GM10248 (cell line): ENCODE measurements around the gene SEPTIN5.

Experiments used
- CTCF ChIA-PET: fragments of 300-600 bp; sonication (Branson Sonifier 250); formaldehyde crosslinking; extraction: SDS; loops from one replicate; lab custom pipeline; 2021; ENCODE audit warnings: antibody characterized with exemption; lab: Yijun Ruan, JAX
- POLR2A ChIA-PET: fragments of 350-650 bp; sonication (Branson Sonifier 250); formaldehyde crosslinking; extraction: SDS; loops from one replicate; lab custom pipeline; 2020; ENCODE audit warnings: antibody characterized with exemption; lab: Yijun Ruan, JAX
- DNase-seq: peaks from one replicate; pipeline ENCODE4 v3.0.0; 2012; ENCODE audit errors: extremely low spot score
- TF ChIP-seq, protein P1 (sequence below): IDR thresholded peaks from 2 replicates; pipeline ENCODE4 v1.5.1; 2012; ENCODE audit warnings: mild to moderate bottlenecking, low read depth; ENCODE audit errors: extremely low read depth, missing control alignments, control extremely low read depth

SEPTIN5 gene

DNA sequence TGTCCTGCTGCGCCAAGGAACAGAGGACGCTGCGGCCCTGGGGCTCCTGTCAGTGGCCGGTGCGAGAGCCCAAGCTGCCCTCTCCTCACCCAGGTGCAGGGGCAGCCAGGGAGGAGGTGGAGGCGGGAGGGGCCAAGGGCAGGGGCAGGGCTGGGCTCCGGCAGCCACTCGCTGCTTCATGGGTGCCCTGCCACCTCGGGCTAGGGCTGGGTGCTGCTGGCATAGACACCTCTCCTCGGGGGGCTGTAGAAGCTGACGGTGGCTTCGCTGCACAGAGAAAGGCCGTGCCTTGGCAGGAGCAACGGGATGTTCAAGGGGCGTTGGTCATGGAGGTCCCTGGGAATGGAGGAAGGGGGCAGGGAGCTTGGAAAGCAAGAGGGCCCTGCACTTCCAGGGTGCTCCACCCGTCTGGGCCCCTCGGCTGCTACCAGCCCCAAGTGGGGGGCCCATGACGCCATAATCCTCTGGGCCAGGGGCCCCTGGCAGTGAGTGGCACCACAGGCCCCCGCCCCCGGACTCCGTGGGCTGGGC, 44.7 kb downstream of the SEPTIN5 start:
- TF ChIP-seq, protein P1, sequence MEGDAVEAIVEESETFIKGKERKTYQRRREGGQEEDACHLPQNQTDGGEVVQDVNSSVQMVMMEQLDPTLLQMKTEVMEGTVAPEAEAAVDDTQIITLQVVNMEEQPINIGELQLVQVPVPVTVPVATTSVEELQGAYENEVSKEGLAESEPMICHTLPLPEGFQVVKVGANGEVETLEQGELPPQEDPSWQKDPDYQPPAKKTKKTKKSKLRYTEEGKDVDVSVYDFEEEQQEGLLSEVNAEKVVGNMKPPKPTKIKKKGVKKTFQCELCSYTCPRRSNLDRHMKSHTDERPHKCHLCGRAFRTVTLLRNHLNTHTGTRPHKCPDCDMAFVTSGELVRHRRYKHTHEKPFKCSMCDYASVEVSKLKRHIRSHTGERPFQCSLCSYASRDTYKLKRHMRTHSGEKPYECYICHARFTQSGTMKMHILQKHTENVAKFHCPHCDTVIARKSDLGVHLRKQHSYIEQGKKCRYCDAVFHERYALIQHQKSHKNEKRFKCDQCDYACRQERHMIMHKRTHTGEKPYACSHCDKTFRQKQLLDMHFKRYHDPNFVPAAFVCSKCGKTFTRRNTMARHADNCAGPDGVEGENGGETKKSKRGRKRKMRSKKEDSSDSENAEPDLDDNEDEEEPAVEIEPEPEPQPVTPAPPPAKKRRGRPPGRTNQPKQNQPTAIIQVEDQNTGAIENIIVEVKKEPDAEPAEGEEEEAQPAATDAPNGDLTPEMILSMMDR: no peak
- DNase-seq: no peak
- ChIA-PET POLR2A (no interaction called here), CTCF (no interaction called here)

DNA sequence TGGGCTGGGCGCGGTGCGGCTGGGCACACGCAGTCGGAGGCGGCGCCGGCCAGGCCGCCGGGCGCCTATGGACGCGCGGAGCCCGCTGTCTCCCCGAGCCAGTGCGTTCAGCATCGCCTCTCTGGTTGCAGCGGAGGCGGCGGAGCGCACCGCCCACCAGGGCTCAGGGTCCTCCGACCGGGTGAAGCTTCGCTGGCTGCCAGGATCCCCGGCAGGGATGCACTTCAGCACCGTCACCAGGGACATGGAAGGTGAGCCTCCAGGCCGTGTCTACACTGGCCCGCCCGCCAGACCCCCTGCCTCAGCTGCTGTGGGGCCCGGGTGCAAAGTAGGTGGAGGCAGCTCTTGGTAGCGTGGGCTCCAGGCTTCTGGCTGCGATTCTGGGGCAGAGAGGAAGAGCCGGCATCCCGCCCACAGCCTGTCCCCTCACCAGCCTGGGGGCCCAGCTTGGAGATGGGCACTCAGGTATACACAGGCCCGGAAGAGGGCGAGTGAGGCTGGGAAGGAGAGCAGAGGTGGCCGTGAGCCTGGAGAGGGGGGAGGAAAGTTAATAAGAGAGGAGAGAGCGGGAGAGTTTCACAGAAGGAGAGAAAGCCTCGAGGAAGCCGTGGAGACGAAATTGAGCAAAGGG, 45.2 kb downstream of the SEPTIN5 start:
- DNase-seq: no peak
- TF ChIP-seq, protein P1: no peak
- CTCF ChIA-PET: no interaction called here
- POLR2A ChIA-PET: no interaction called here

DNA sequence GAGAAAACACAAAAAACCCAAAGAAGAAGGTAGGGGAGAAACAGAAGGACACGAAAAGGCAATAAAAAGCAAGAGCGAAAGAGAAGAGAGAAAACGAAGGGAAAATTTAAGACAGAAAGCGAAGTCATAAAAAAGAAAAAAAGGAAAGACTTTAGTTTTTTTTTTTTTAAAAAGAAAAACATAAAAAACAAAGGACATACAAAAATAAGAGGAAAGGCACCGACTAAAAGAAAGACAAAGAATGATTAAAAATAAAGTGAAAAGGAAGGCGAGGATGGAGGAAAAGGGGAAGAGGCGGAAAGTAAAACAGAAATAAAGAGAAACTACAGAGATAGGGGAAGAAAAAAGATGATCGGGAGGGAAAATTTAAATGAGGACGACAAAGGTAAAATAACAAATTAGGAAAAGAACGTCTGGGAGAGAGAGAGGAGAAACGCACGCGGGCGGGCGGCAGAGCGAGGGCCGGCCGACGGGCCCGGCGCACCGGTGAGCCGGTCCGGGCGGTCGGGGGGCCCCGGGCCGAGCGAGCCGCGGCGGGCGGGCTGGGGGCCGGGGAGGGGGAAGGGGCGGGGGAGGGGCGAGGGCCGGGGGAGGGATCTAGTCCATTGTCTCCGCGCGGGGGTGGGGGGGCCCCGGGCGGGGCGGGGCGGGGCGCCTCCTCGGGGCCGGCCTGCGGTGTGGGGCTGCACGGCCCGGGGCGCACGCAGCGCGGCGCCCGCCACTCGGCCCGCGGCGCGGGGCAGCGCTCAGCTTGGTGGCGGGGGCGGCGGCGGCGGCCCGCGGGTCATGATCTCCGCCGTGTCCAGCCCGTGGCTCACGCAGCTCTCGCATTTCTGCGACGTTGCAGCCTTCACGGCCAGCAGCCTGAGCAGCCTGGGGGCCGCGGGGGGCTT, 46.0 kb downstream of the SEPTIN5 start, which contains the start of gene TBX1:
Gene TBX1 (plus strand): TSS at position 721 of the 893 bp plus-strand sequence. CDS start 66 bp downstream, at position 787.
- DNase-seq: no peak
- TF ChIP-seq, protein P1: no peak
- ChIA-PET POLR2A (no interaction called here), CTCF (no interaction called here)

DNA sequence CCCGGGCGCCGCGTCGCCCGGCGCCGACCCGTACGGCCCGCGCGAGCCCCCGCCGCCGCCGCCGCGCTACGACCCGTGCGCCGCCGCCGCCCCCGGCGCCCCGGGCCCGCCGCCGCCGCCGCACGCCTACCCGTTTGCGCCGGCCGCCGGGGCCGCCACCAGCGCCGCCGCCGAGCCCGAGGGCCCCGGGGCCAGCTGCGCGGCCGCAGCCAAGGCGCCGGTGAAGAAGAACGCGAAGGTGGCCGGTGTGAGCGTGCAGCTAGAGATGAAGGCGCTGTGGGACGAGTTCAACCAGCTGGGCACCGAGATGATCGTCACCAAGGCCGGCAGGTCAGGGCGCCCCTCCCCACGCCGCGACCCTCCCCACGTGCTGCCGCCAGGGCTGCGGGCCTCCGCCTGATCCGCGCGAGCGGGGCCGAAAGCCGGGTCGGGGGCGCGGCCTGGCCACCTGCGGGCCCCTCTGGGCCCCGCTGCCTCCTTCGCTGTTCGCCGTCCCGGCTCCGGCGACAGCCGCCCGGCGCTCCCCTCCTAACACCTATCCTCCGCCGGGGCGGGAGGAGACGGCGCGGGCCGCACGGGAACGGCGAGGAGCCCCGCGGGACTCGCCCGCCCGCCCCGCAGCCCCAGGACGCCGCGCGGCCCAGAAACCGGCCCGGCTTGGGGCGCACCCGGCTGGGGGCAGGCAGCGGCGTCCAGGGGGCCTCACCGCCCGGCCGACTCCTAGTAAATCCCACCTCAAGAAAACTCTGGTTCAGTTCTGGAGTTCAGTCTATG, 46.8 kb downstream of the SEPTIN5 start:
- POLR2A ChIA-PET: no interaction called here
- TF ChIP-seq, protein P1: no peak
- no peak for DNase-seq
- CTCF ChIA-PET: no interaction called here

DNA sequence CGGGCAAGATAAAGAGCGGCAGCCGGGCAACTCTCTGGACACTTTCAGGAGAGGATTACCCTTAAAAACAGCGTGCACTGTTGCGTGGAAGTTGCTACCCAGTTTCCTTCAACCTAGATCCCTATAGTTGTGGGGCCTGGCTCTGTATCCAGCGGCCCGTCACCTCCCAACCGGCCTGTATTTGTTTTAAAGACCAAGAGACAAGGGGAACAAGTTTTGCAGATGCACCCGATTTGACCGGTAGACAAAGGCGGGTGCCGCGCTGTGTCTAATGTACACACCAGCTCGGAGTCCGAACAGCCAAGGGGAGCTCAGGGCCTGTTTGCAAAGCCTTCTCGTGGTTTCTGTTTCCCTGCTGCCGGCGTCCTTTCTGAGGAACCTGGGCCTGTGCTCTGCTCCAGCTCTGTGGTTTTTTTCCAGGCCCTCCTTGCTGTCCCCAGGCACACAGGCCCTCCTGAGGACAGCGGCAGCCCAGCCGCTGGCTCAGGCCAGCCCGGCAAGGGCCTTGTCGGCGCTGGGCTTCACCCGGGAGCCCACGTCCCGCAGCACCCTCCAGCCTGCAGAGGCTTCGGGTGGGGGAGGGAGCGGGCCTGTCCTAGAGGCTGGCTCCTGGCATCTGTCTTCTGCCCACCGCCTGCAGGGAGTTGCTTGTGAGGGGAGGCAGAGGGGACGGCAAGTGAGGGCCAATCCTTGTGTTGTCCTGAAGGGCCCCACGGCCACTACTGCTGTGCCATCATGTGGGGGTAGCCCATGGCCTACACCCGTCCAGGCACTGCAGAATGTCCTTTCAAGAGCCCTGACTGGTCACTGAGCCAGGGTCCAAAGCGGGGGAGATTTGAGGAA, 47.6 kb downstream of the SEPTIN5 start:
- POLR2A ChIA-PET: no interaction called here

More for the DNA sequence above, 47.6 kb downstream of the SEPTIN5 start:
- DNase-seq: no peak
- CTCF ChIA-PET: interaction anchor here (1.0 kb wide), 1 partner anchor 32 kb away, joined by 6 read pairs; no protein-coding TSS in a partner anchor
- TF ChIP-seq, protein P1: no peak
